ENCODE data around the gene LMAN1. TPM values are rescaled to one million over a fixed set of nuclear protein-coding genes. Genes with fewer than 3 reads are reported as not detected.

Gene LMAN1
- total and polyA plus RNA-seq, 9 donors = 50.7 to 85.8 (median 67.4) TPM

- Histone ChIP-seq H3K9me3 (replicated peaks; ENCODE audit: control insufficient read depth, low read depth, low read length) (no peaks in the 10 kb centered on the region), H3K36me3 (ENCODE audit: control insufficient read depth, insufficient read depth, low read length) (no peaks in the 10 kb centered on the region), H3K27ac (ENCODE audit: low read length) (no peak overlapping the region), H3K27me3 (ENCODE audit: control insufficient read depth, insufficient read depth, low read length) (no peaks in the 10 kb centered on the region), H3K4me1 (ENCODE audit: control insufficient read depth, insufficient read depth, low read length) (no peaks in the 10 kb centered on the region), H3K4me3 (ENCODE audit: low read length) (no peak overlapping the region)
- DNase-seq = no peak
- WGBS (ENCODE audit: insufficient coverage) = no CpG with 5 or more reads among the region's 2 CpGs
Observed at GRCh38 chr18:59372975-59373374, 13.9 kb upstream of the LMAN1 start.

GRCh38 chr18:59360381-59360780 is 1.3 kb upstream of the LMAN1 start:
- Histone ChIP-seq H3K4me3 (ENCODE audit: low read length) (no peak overlapping the region), H3K9me3 (replicated peaks; ENCODE audit: control insufficient read depth, low read depth, low read length) (no peaks in the 10 kb centered on the region), H3K36me3 (ENCODE audit: control insufficient read depth, insufficient read depth, low read length) (peaks cover under 1% of the 10 kb centered on the region), H3K27me3 (ENCODE audit: control insufficient read depth, insufficient read depth, low read length) (peaks cover 2% of the 10 kb centered on the region), H3K27ac (ENCODE audit: low read length) (no peak overlapping the region), H3K4me1 (ENCODE audit: control insufficient read depth, insufficient read depth, low read length) (no peaks in the 10 kb centered on the region)
- DNase-seq = no peak
- no CpG with 5 or more reads among the region's 3 CpGs for WGBS (ENCODE audit: insufficient coverage)

- Histone ChIP-seq H3K27ac (ENCODE audit: low read length) (no peak overlapping the region), H3K4me1 (ENCODE audit: control insufficient read depth, insufficient read depth, low read length) (no peaks in the 10 kb centered on the region), H3K9me3 (replicated peaks; ENCODE audit: control insufficient read depth, low read depth, low read length) (no peaks in the 10 kb centered on the region), H3K4me3 (ENCODE audit: low read length) (peak overlapping the region; percentile 98), H3K36me3 (ENCODE audit: control insufficient read depth, insufficient read depth, low read length) (peaks cover 7% of the 10 kb centered on the region), H3K27me3 (ENCODE audit: control insufficient read depth, insufficient read depth, low read length) (peaks cover 2% of the 10 kb centered on the region)
- WGBS (ENCODE audit: insufficient coverage) = no CpG with 5 or more reads among the region's 4 CpGs
- DNase-seq = no peak
Observed at GRCh38 chr18:59359576-59359952, 499 bp upstream of the LMAN1 start.

- Histone ChIP-seq H3K36me3 (ENCODE audit: control insufficient read depth, insufficient read depth, low read length) (peaks cover 8% of the 10 kb centered on the region), H3K4me1 (ENCODE audit: control insufficient read depth, insufficient read depth, low read length) (no peaks in the 10 kb centered on the region), H3K27ac (ENCODE audit: low read length) (peak overlapping the region; percentile 94), H3K27me3 (ENCODE audit: control insufficient read depth, insufficient read depth, low read length) (peaks cover 2% of the 10 kb centered on the region), H3K9me3 (replicated peaks; ENCODE audit: control insufficient read depth, low read depth, low read length) (no peaks in the 10 kb centered on the region), H3K4me3 (ENCODE audit: low read length) (peak overlapping the region; percentile 98)
- peak; percentile 85 for DNase-seq
- 0% methylated on average over 3 of the region's 8 CpGs for WGBS (ENCODE audit: insufficient coverage)
Observed at GRCh38 chr18:59358414-59358711, 702 bp downstream of the LMAN1 start.

DNA sequence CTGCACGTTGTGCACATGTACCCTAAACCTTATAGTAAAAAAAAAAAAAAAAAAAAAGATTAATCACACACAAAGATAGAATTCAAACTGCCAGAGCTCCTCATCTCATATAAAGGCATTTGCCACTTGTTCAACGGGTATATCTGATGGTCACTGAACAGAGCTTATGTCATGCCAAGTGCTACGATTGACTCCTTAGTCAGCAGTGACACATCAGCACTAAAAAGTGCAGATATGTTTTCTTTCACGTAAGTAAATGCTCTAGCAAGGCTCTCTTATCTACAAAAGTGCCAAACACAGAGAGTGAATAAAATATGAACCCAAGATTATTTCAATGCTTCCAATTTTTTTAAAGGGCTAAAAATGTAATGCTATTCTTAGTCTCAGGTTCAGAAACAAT is 1.1 kb downstream of the LMAN1 start:
- Histone ChIP-seq H3K4me3 (ENCODE audit: low read length) (peak overlapping the region; percentile 98), H3K36me3 (ENCODE audit: control insufficient read depth, insufficient read depth, low read length) (peaks cover 12% of the 10 kb centered on the region), H3K27ac (ENCODE audit: low read length) (peak overlapping the region; percentile 94), H3K4me1 (ENCODE audit: control insufficient read depth, insufficient read depth, low read length) (no peaks in the 10 kb centered on the region), H3K27me3 (ENCODE audit: control insufficient read depth, insufficient read depth, low read length) (peaks cover 2% of the 10 kb centered on the region), H3K9me3 (replicated peaks; ENCODE audit: control insufficient read depth, low read depth, low read length) (no peaks in the 10 kb centered on the region)
- no CpG with 5 or more reads among the region's 4 CpGs for WGBS (ENCODE audit: insufficient coverage)
- DNase-seq = peak; percentile 52

GRCh38 chr18:59354731-59355130 is 4.3 kb downstream of the LMAN1 start:
- H3K27me3 ChIP-seq (ENCODE audit: control insufficient read depth, insufficient read depth, low read length) = no peaks in the 10 kb centered on the region
- H3K36me3 ChIP-seq (ENCODE audit: control insufficient read depth, insufficient read depth, low read length) = peaks cover 27% of the 10 kb centered on the region
- DNase-seq = no peak
- no peaks in the 10 kb centered on the region for H3K4me1 ChIP-seq (ENCODE audit: control insufficient read depth, insufficient read depth, low read length)
- H3K27ac ChIP-seq (ENCODE audit: low read length) = no peak overlapping the region
- H3K9me3 ChIP-seq (replicated peaks; ENCODE audit: control insufficient read depth, low read depth, low read length) = no peaks in the 10 kb centered on the region
- WGBS (ENCODE audit: insufficient coverage) = no CpG with 5 or more reads among the region's 2 CpGs
- no peak overlapping the region for H3K4me3 ChIP-seq (ENCODE audit: low read length)

GRCh38 chr18:59353079-59353680 is 5.9 kb downstream of the LMAN1 start:
- no peak overlapping the region for H3K27ac ChIP-seq (ENCODE audit: low read length)
- DNase-seq = peak; percentile 20
- no peaks in the 10 kb centered on the region for H3K27me3 ChIP-seq (ENCODE audit: control insufficient read depth, insufficient read depth, low read length)
- WGBS (ENCODE audit: insufficient coverage) = no CpG with 5 or more reads among the region's 4 CpGs
- no peaks in the 10 kb centered on the region for H3K9me3 ChIP-seq (replicated peaks; ENCODE audit: control insufficient read depth, low read depth, low read length)
- H3K4me1 ChIP-seq (ENCODE audit: control insufficient read depth, insufficient read depth, low read length) = no peaks in the 10 kb centered on the region
- H3K36me3 ChIP-seq (ENCODE audit: control insufficient read depth, insufficient read depth, low read length) = peaks cover 32% of the 10 kb centered on the region
- H3K4me3 ChIP-seq (ENCODE audit: low read length) = no peak overlapping the region

- Histone ChIP-seq H3K4me3 (ENCODE audit: low read length) (no peak overlapping the region), H3K27me3 (ENCODE audit: control insufficient read depth, insufficient read depth, low read length) (no peaks in the 10 kb centered on the region), H3K36me3 (ENCODE audit: control insufficient read depth, insufficient read depth, low read length) (peaks cover 37% of the 10 kb centered on the region), H3K27ac (ENCODE audit: low read length) (no peak overlapping the region), H3K4me1 (ENCODE audit: control insufficient read depth, insufficient read depth, low read length) (no peaks in the 10 kb centered on the region), H3K9me3 (replicated peaks; ENCODE audit: control insufficient read depth, low read depth, low read length) (no peaks in the 10 kb centered on the region)
- 100% methylated on average over 1 of the region's 3 CpGs for WGBS (ENCODE audit: insufficient coverage)
- no peak for DNase-seq
Observed at GRCh38 chr18:59352250-59352855, 6.7 kb downstream of the LMAN1 start.

DNA sequence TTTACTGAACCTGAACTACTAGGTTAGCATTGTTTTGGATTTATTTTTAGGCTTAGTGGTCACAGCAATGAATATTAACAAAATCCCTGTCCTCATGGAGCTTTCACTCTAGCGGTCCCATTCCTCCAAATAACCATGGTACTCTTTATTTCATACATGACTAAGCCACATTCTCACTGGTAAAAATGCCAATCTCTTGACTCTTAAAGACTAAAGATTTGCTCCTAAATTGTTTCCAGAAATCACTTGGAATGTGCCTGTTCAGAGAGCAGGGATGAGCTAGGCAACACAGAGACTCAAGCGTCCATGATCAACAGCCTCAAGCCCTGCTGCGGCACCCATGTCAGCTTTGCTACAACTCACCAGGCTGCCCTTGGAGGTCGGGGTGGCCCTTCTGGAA is 13.5 kb downstream of the LMAN1 start:
- 100% methylated on average over 3 of the region's 4 CpGs for WGBS (ENCODE audit: insufficient coverage)
- H3K9me3 ChIP-seq (replicated peaks; ENCODE audit: control insufficient read depth, low read depth, low read length) = peaks cover 9% of the 10 kb centered on the region

GRCh38 chr18:59344996-59345395 is 14.1 kb downstream of the LMAN1 start:
- Histone ChIP-seq H3K9me3 (replicated peaks; ENCODE audit: control insufficient read depth, low read depth, low read length) (peaks cover 12% of the 10 kb centered on the region), H3K27ac (ENCODE audit: low read length) (no peak overlapping the region), H3K4me1 (ENCODE audit: control insufficient read depth, insufficient read depth, low read length) (no peaks in the 10 kb centered on the region), H3K36me3 (ENCODE audit: control insufficient read depth, insufficient read depth, low read length) (peaks cover 35% of the 10 kb centered on the region), H3K4me3 (ENCODE audit: low read length) (no peak overlapping the region), H3K27me3 (ENCODE audit: control insufficient read depth, insufficient read depth, low read length) (no peaks in the 10 kb centered on the region)
- DNase-seq = no peak
- WGBS (ENCODE audit: insufficient coverage) = no CpG with 5 or more reads among the region's 1 CpG

More for the DNA sequence above, 13.5 kb downstream of the LMAN1 start:
- no peak for DNase-seq
- H3K36me3 ChIP-seq (ENCODE audit: control insufficient read depth, insufficient read depth, low read length) = peaks cover 32% of the 10 kb centered on the region
- no peaks in the 10 kb centered on the region for H3K4me1 ChIP-seq (ENCODE audit: control insufficient read depth, insufficient read depth, low read length)
- H3K4me3 ChIP-seq (ENCODE audit: low read length) = no peak overlapping the region
- H3K27ac ChIP-seq (ENCODE audit: low read length) = no peak overlapping the region
- H3K27me3 ChIP-seq (ENCODE audit: control insufficient read depth, insufficient read depth, low read length) = no peaks in the 10 kb centered on the region

- Histone ChIP-seq H3K36me3 (ENCODE audit: control insufficient read depth, insufficient read depth, low read length) (peaks cover 42% of the 10 kb centered on the region), H3K27me3 (ENCODE audit: control insufficient read depth, insufficient read depth, low read length) (no peaks in the 10 kb centered on the region), H3K4me1 (ENCODE audit: control insufficient read depth, insufficient read depth, low read length) (no peaks in the 10 kb centered on the region), H3K9me3 (replicated peaks; ENCODE audit: control insufficient read depth, low read depth, low read length) (peaks cover 19% of the 10 kb centered on the region), H3K4me3 (ENCODE audit: low read length) (no peak overlapping the region), H3K27ac (ENCODE audit: low read length) (no peak overlapping the region)
- DNase-seq = no peak
- no CpG with 5 or more reads among the region's 2 CpGs for WGBS (ENCODE audit: insufficient coverage)
Observed at GRCh38 chr18:59343926-59344325, 15.1 kb downstream of the LMAN1 start.
